ENCODE measurements around the gene KLHL40. TPM values are rescaled to one million over a fixed set of nuclear protein-coding genes. Genes with fewer than 3 reads are reported as not detected.
"Not testable (repeated sequence)": the region's sequence is repeated elsewhere in the genome, so short reads cannot be mapped to it uniquely, and the experiment has no call there.

The KLHL40 gene
- total RNA-seq, 3 donors from 2014 or later (not counting 1 experiment from before 2014, with no cell fraction given): not detected

DNA sequence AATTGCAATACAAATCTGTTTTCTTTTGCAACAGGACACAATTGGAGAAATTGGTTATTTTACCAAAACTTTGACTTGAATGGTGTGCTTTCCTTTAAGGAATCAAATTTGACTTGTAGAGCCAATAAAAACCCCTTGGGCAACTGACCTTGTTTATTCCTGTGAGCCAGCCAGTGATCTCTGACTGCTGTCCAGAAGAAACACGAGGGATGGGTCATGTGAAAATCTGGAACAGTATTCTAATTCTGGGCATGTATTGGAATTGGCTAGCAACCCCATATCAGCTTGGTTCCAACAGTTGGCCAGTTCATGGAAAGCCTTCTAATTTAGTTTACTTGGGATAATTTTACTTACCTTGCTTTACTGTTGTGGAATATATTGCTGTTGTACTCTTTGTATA lies 36.4 kb downstream of the KLHL40 start:
- H3K27me3 ChIP-seq (ENCODE audit: control insufficient read depth, insufficient read depth, low read length): no peaks in the 10 kb centered on the region
- Mint-ChIP-seq H3K4me1 (no peaks in the 10 kb centered on the region), H3K27ac (no peak overlapping the region), H3K36me3 (no peaks in the 10 kb centered on the region), H3K27me3 (ENCODE audit: low read depth in 2 of 2) (peaks cover 21 to 42% of the 10 kb centered on the region in 2 donors), H3K4me3 (no peak overlapping the region), H3K9me3 (no peaks in the 10 kb centered on the region)
- no peaks in the 10 kb centered on the region for H3K9me3 ChIP-seq (ENCODE audit: control insufficient read depth, insufficient read depth, low read length)
- ATAC-seq (no peak), DNase-seq (no peak)
- H3K36me3 ChIP-seq (ENCODE audit: control insufficient read depth, insufficient read depth, low read length): no peaks in the 10 kb centered on the region
- no peak overlapping the region for H3K4me3 ChIP-seq (ENCODE audit: low read length)
- H3K27ac ChIP-seq (ENCODE audit: low read length): no peak overlapping the region
- 81% methylated on average over 1 of the region's 1 CpG for WGBS (ENCODE audit: insufficient coverage)
- H3K4me1 ChIP-seq (ENCODE audit: control insufficient read depth, insufficient read depth, low read length): no peaks in the 10 kb centered on the region
- intact Hi-C loops (cut with micrococcal nuclease): no loop called here
- TF ChIP-seq CTCF (IDR thresholded peaks at IDR 0.05): no peak

DNA sequence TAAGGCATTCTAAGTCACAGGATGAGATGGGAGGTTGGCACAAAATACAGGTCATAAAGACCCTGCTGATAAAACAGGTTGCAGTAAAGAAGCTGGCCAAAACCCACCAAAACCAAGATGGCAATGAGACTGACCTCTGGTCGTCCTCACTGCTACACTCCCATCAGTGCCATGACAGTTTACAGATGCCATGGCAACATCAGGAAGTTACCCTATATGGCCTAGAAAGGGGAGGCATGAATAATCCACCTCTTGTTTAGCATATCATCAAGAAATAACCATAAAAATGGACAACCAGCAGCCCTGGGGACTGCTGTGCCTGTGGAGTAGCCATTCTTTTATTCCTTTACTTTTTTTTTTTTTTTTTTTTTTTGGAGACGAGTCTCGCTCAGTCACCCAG lies 37.1 kb downstream of the KLHL40 start:
- H3K4me1 Mint-ChIP-seq; H3K27ac ChIP-seq (ENCODE audit: low read length); H3K4me3 Mint-ChIP-seq; H3K4me1 ChIP-seq (ENCODE audit: control insufficient read depth, insufficient read depth, low read length); H3K4me3 ChIP-seq (ENCODE audit: low read length); H3K36me3 ChIP-seq (ENCODE audit: control insufficient read depth, insufficient read depth, low read length); H3K27ac Mint-ChIP-seq; intact Hi-C loops (cut with micrococcal nuclease); H3K27me3 ChIP-seq (ENCODE audit: control insufficient read depth, insufficient read depth, low read length); DNase-seq; ATAC-seq; H3K9me3 Mint-ChIP-seq; H3K36me3 Mint-ChIP-seq; H3K9me3 ChIP-seq (ENCODE audit: control insufficient read depth, insufficient read depth, low read length): not testable (repeated sequence)
- H3K27me3 Mint-ChIP-seq (ENCODE audit: low read depth in 2 of 2): peaks cover 23 to 35% of the 10 kb centered on the region in 2 donors
- 87% methylated on average over 3 of the region's 3 CpGs for WGBS (ENCODE audit: insufficient coverage)

DNA sequence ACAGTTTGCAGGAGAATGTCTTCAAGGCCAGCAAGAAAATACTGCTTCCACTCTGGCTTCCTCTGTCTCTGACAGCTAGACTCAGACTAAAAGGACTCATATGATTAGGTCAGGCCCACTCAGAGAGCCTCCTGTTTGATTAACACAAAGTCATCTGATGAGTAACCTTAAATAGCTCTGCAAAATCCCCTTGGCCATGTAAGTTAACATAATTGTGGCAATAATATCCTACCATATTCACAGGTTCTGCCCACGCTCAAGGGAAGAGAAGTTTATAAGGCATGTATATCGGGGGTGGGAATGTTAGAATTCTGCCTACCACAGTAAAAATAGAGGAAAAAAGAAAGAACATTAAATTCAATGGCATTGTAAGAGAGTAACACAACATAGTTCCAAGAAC lies 37.9 kb downstream of the KLHL40 start:
- no peaks in the 10 kb centered on the region for H3K36me3 Mint-ChIP-seq
- no peaks in the 10 kb centered on the region for H3K4me1 ChIP-seq (ENCODE audit: control insufficient read depth, insufficient read depth, low read length)
- no CpG with 5 or more reads among the region's 2 CpGs for WGBS (ENCODE audit: insufficient coverage)

DNA sequence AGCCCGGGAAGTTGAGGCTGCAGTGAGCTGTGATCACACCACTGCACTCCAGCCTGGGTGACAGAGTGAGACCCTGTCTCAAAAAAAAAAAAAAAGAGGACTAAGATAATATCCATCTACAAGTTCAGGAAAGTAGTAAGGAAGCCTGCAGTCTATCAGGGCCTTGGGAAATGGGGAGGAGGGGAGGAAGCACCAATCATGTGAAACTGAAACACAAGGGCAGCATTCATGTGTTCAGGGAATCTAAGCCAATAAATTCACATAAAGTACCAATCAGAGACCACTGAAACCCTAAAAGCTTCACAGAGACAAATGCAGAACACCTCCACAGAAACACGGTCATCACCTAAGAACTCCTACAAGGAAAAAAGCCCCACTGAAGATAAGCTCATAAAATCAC lies 40.1 kb downstream of the KLHL40 start:
- H3K27me3 ChIP-seq (ENCODE audit: control insufficient read depth, insufficient read depth, low read length): no peaks in the 10 kb centered on the region
- H3K4me3 ChIP-seq (ENCODE audit: low read length): no peak overlapping the region
- no peaks in the 10 kb centered on the region for H3K4me1 ChIP-seq (ENCODE audit: control insufficient read depth, insufficient read depth, low read length)
- no peaks in the 10 kb centered on the region for H3K36me3 Mint-ChIP-seq
- 97% methylated on average over 2 of the region's 2 CpGs for WGBS (ENCODE audit: insufficient coverage)
- no peak for ATAC-seq
- H3K4me1 Mint-ChIP-seq: no peaks in the 10 kb centered on the region
- no peak overlapping the region for H3K4me3 Mint-ChIP-seq
- no peak overlapping the region for H3K27ac ChIP-seq (ENCODE audit: low read length)
- no peak overlapping the region for H3K27ac Mint-ChIP-seq
- H3K36me3 ChIP-seq (ENCODE audit: control insufficient read depth, insufficient read depth, low read length): no peaks in the 10 kb centered on the region
- H3K9me3 Mint-ChIP-seq: no peaks in the 10 kb centered on the region
- intact Hi-C loops (cut with micrococcal nuclease): no loop called here
- peaks cover 19 to 28% of the 10 kb centered on the region in 2 donors for H3K27me3 Mint-ChIP-seq (ENCODE audit: low read depth in 2 of 2)
- no peak for DNase-seq
- no peaks in the 10 kb centered on the region for H3K9me3 ChIP-seq (ENCODE audit: control insufficient read depth, insufficient read depth, low read length)
- no peak for TF ChIP-seq CTCF (IDR thresholded peaks at IDR 0.05)

More for the DNA sequence above, 37.9 kb downstream of the KLHL40 start:
- ATAC-seq (no peak), DNase-seq (no peak)
- intact Hi-C loops (cut with micrococcal nuclease): no loop called here
- no peaks in the 10 kb centered on the region for H3K9me3 Mint-ChIP-seq
- Histone ChIP-seq H3K27me3 (ENCODE audit: control insufficient read depth, insufficient read depth, low read length) (no peaks in the 10 kb centered on the region), H3K4me3 (ENCODE audit: low read length) (no peak overlapping the region), H3K9me3 (ENCODE audit: control insufficient read depth, insufficient read depth, low read length) (no peaks in the 10 kb centered on the region), H3K36me3 (ENCODE audit: control insufficient read depth, insufficient read depth, low read length) (no peaks in the 10 kb centered on the region), H3K27ac (ENCODE audit: low read length) (no peak overlapping the region)
- TF ChIP-seq CTCF (IDR thresholded peaks at IDR 0.05): no peak
- H3K4me1 Mint-ChIP-seq: no peaks in the 10 kb centered on the region
- peaks cover 25 to 35% of the 10 kb centered on the region in 2 donors for H3K27me3 Mint-ChIP-seq (ENCODE audit: low read depth in 2 of 2)
- no peak overlapping the region for H3K27ac Mint-ChIP-seq
- no peak overlapping the region for H3K4me3 Mint-ChIP-seq
